Colon (tissue), 2 donors: ENCODE measurements around the gene POU6F2.
"Not testable (repeated sequence)": the region's sequence is repeated elsewhere in the genome, so short reads cannot be mapped to it uniquely, and the experiment has no call there.

Experiments
- FAIRE-seq: peaks from 2 replicates; lab custom pipeline; 2012; peaks lifted over from hg19 to GRCh38; lab: Jason Lieb, UNC
- donor health status: control.
- donor health status: control.

Gene POU6F2, protein sequence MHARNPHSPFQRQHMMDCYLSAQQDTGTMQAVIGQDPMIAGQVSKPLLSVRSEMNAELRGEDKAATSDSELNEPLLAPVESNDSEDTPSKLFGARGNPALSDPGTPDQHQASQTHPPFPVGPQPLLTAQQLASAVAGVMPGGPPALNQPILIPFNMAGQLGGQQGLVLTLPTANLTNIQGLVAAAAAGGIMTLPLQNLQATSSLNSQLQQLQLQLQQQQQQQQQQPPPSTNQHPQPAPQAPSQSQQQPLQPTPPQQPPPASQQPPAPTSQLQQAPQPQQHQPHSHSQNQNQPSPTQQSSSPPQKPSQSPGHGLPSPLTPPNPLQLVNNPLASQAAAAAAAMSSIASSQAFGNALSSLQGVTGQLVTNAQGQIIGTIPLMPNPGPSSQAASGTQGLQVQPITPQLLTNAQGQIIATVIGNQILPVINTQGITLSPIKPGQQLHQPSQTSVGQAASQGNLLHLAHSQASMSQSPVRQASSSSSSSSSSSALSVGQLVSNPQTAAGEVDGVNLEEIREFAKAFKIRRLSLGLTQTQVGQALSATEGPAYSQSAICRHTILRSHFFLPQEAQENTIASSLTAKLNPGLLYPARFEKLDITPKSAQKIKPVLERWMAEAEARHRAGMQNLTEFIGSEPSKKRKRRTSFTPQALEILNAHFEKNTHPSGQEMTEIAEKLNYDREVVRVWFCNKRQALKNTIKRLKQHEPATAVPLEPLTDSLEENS

DNA sequence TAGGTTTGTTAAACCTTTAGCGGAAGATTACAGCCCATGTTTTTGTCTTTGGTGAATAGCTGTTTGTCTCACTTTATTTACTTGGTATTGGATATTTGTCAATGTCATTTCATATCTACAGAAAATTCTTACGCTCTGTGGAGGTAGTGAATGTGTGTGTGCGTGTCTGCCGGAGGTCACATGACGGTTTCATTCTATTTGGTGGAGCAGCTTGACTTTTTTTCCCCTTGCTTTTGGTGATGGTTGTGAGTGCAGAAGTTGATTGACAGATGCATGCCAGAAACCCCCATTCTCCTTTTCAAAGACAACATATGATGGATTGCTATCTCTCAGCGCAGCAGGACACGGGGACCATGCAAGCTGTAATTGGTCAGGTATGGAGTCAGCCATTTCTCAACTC, at the start of gene POU6F2:
Gene POU6F2 (plus strand): TSS at position 225 of the 400 bp plus-strand sequence. CDS start 45 bp downstream, at position 270.
- FAIRE-seq: no peak

DNA sequence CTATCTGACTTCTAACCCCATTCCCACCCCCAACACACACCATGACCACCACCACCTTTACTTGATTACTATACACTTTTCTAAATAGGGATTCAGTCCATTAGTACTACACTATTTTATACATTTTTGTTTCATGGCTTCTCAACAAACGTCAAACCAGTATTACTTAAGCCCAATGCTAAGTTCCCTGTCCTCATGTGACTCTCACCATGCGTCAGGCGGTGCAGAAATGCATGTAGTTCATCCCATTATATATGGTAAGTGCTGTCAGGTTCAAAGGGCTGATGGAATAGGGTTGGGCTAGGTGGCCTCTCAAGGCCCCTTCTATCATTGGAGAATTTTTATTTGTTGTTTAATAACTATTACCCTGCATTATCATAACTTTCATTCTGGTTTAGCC, 49.2 kb upstream of the POU6F2 start:
- FAIRE-seq: no peak

DNA sequence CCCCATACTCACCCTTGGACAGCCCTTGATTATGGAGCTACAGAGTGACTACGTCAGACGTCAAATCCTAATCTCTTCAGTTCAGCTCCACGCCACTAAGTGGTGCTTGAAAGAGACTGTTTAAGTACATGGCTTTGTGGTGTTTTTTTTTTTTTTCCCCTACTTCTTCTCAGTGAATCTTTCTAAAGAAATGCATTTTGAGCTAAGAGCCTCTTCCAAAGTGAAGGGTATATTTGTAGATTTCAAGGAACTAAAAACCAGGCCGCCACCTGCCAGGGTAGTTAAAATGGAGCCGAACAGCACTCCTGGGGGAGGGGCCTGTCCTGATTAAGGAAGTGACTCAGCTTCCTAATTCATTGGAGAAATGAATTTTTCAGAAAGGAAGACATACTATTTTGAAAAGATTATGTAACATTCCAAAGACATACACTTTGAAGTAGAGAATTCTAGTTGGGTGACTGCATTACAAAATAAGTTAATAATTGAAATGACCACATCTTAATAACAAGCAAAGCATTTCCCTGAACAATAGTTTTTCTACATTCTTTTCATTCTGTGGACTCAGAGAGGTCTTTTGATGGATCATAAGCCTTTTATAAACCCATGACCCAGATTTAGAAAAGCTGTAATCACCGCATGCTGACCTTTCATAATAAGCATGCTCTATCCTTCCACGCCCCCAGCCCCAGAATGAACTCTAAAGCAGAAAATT, 48.1 kb upstream of the POU6F2 start:
- no peak for FAIRE-seq

DNA sequence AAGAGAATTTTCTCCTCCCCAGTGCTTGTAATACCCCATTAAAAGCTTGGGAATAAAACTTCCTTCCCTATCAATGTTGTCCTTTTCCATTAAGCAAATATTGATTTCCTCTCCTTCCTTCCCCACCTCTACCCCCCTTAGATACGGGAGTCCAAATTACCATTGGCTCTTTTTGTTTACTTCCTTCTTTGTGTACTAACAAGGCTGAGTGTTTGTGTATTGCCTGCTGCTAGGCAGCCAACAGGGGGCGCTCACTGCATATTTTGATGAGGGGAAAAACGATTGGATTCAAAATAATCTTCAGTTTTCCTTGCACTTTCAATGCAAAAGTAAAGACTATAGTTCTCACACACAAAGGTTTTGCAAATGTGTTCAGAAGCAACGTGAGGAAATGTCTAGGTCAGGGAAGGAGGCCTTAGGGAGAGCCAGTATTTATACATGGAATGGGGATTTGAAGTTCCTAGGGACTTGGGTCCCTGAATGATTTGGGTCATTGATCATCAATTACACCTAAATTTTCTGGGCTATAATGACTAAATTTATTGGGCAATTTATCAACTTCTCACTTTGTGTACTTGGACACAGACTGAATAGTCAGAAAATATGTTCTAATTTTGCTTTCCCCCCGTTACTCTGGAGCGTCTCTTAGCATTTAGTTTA, 45.1 kb upstream of the POU6F2 start:
- FAIRE-seq: no peak

DNA sequence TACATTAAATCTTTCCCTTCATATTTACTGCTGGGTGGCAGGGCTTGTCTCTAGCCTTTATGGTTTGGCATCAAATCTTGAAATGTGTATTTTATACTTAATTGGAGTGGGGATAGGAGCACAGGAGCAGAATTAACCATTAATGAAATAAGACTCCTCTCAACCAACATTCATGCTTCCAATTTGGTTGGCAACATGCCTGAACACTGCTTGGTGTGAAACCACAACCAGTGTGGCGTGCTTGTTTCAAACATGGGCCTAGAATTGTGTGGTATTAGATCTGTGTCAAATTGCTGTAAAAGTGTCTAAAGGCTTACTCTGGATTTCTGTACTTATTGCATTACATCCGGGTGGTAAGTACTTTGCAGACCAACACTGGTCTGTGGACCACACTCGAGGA, 43.7 kb upstream of the POU6F2 start:
- no peak for FAIRE-seq

DNA sequence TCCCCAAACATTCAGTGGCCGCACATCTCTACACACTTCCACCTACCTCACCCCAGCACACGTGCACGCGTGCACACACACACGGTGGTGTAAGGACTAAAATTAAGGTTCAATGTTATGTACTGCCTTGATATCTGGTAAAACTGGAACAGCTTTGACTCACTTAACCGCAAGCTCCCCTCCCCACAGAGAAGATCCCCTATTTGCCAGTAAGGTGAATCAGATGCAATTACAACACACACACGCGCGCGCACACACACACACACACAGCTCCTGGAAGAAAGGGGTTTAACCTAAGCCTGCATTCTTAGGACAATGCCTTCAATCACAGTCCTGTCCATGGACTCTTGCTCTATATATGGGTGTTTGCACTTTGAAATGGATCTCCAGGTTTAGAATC, 43.2 kb upstream of the POU6F2 start:
- no peak for FAIRE-seq

DNA sequence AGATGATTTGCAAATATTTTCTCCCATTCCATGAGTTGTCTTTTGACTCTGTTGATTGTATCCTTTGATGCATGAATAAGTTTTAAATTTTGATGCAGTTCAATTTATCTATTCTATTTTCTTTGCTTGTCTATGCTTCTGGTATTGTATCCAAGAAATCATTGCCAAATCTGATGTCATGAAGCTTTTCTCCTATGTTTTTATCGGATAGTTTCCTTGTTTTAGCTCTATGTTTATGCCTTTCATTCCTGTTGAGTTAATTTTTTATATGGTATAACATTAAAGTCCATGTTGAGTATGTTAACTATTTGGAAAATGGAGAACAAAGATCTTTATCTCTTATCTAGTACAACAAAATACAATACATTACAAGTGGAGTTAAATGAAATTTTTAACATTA, 41.1 kb upstream of the POU6F2 start:
- no peak for FAIRE-seq

DNA sequence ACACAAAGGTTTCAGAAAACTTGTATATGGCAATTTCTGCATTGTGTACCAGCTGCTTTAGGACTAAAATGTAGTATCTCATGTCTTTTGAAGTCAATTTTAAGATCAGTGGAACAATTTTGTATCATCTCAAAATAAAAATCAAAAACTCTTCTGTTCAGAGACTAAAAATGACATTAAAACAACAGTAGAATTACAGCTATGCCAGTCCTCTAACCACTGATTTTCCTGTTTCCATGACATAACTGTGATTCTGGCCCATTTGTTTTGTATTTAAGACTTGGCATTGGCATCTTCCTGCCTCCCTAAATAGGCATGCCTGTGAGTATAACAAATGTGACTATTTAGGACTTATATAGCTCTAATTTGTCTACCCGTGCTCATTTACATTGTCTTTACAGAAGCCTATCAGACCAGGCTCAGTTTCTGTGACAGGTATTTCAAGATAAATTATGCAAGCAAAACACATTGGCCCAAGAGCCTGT, 39.7 kb upstream of the POU6F2 start:
- FAIRE-seq: no peak

DNA sequence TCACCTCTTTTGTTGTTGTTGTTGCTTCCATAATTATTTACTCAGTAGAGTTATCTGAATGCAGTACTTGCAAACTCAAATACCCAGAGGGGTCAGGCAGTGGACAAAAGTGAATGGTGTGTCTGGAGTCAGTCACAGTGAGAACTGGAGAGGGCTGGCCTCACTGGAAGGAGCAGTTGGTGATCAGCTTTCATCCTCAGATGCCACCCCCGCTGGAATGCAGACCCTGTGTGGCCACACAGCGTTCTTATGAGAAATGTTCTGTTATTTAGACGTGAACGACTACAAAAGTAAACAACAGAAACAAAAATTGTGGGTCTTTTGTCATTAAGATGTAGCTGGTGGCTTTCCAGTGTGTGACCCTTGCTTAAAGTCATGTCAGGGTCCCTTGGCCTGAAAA, 39.1 kb upstream of the POU6F2 start:
- no peak for FAIRE-seq

DNA sequence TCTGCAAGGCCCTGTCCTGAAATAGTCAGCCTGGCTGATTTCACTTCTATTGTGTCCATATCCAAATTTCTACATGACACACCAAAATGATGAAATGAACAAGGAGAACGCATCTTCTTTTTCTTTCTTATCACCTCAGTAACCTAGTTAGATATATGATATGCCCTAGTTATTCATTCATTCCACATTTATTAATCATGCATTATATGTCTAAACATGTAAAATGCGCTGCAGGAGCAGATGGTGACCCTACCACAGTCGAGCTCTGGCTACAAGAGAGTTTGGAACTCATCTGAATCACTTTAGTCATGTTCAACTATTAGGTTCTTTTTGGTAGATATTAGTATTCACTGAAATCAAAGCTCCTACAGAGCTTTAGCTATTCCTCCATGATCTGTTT, 36.9 kb upstream of the POU6F2 start:
- no peak for FAIRE-seq

DNA sequence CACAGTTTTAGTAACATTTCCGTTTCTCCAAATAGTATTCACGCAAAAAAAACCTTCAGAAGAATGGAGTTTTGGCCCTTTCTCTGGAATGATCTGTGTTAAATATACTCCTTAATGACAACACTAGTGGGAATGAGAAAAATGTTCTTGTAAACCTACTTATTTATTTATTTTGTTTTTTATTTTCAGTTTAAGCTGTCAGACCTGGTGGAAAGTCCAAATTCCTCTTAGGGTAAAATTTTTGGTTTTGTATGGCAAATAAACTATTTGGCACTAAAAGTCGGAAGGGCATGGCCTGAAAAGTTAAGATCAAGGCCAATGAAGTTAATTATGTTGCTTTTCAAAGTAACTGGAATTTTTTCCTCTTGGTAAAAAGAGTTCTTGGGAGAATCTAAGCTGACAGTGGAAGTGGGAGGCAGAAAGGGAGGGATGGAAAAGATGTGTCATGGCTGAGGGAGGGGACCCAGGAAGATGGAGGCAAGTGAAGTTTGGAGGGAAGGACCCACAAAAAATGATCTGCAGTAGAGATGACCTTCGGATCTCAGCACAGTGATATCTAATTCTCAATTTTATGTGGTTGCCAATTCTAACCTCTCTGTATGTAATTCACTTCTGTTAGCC, 35.2 kb upstream of the POU6F2 start:
- FAIRE-seq: no peak

DNA sequence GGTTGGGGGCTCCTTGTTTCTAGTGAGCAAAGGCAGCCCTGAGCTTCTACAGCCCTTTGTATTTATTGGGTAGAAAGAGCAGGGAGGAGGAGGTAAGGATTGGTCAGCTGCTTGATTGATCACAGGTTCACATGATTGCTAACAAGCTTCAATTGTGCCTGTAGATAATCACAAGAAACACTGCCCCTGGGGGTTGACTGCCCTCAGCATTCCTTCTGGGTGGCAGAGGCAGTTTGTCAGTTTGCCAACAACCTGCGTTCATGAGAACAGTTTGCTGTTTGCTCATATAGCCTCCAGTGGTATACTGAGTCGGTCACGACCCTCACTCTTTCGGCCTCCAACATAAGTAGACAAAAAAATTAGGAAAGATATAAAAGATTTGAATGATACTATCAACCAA, 30.2 kb upstream of the POU6F2 start:
- not testable (repeated sequence) for FAIRE-seq

DNA sequence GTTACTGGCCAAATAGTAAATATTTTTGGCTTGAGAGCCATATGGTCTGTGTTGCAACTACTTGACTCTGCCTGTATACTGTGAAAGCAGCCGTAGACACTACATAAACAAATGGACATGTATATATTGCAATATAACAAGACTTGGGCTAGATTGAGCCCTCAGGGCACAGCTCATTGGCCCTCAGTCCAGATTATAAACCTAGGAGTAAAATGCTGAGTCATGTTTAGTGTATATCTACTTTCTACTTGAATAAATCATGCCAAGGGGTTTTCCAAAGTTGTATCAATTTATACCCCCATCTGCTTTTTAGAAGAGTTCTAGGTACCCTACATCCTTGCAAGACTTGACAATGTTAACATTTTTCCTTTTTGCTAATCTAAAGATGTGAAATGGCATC, 27.4 kb upstream of the POU6F2 start:
- FAIRE-seq: no peak

DNA sequence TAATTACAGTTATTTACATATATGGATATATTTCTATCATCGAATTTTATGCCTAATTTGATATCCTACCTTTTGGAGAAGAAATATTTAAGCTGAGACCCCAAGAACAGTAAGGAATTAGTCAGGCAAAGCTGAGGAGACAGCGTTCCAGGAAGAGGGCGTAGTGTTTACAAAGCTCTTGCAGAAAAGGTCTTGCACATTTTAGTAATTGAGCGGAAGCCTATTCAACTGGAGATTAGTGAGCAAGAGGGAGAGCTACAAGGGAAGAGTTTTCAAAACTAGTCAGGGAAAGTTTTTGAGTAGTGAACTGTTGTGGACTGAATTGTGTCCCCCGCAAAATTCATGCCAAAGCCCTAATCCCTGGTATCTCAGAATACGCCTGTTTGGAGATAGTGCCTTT, 26.5 kb upstream of the POU6F2 start:
- FAIRE-seq: no peak

DNA sequence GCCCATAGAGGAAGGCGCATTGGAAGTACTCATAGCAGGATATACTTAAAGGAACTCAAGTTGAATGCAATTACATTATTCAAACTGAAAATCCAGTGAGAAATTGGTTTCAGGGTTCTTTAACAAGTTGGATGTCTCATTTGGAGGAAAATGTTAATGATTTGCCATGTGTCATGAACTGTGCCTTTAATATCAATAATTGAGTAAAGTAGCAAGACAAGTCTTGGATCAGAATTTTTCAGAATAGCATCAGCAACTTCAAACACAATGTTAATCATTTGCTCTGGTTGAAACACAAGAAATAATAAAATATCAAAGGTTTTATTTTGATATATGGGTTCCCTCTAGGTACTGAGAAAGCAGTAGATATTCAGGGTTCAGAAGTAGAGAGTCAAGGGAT, 24.5 kb upstream of the POU6F2 start:
- FAIRE-seq: no peak

DNA sequence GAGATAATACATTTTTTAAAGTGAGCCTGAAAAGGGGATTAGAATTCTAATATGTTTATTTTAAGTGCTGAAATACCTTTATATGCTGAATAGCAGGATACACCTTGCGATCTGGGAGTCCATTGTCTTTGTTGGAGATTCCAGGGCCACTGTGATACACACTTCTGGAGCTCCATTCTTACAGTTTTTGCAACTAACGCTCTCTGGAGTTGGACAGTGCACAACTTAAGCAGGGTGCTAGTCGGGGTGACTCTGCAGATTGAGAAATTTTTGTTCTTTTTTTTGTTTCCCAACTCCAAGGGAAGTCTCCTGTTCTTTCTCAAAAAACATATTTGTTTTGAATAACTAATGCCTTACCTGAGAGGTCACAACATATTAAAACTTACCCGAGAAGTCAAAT, 23.7 kb upstream of the POU6F2 start:
- no peak for FAIRE-seq

DNA sequence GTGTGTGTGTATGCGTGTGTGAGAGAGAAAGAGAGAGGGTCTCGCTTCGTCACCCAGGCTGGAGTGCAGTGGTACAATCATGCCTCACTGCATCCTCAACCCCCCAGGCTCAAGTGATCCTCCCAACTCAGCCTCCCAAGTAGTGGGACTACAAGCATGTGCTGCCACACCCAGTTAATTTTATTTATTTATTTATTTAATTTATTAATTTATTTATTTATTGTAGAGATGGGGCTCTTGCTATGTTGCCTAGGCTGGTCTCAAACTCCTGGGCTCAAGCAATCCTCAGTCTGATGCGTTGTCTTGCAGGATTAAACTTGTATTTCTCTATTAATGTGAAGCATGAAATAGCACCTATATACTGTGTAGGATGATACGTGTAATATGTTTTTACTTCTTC, 21.8 kb upstream of the POU6F2 start:
- FAIRE-seq: no peak

DNA sequence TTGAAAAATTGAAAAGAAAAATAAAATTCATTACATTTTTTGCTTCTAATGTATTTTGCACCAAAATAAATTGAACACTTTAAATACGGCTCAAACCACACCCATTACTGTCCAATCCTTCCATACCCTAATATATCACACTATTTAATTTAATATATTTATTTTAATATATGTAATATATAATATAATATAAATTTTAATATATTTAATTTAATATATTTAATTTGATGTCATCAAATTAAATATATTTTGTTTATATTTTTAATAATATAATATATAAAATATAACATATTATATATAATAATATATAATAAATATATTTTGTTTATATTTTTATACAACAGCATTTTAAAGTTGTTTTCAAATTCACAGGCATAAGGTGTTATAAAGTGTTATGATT, 15.7 kb upstream of the POU6F2 start:
- peak; percentile 95 for FAIRE-seq

DNA sequence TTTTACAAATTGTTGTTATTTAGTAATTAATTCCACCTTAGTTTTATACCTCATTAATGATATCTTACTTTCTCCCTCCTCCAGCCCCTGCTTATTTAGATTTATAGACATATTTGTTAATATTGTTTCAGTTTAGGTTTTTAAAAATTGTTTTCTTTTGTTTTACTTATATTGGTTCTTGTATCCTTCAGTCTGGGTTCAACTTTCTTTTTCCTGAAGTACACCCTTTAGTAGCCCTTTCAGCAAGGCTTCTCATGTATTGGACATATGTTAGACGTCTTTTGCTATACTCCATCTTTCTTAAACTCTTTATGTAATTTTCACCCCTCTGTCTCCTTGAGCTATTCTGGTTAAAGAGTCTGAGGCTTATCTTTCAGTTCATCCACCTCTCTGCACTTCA, 12.8 kb upstream of the POU6F2 start:
- no peak for FAIRE-seq

DNA sequence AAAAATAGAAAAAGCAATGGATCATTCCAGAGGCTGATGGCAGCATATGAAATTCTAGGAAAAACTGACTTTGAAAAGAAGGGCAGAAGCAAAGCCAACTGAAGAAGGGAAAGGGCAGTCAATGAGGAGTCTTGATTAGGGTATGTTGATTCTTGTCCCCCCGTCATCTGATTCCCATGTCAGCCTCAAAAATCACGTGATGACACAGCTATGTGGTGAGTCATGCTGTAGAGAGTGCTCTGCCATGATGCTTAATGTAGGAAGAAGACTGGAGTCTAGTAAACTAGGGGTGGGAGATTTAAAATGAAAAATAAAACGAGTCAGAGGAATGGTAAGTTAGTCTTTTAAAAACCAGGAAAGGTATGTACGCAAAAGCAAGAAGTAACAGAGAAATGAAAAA, 3.9 kb upstream of the POU6F2 start:
- no peak for FAIRE-seq

DNA sequence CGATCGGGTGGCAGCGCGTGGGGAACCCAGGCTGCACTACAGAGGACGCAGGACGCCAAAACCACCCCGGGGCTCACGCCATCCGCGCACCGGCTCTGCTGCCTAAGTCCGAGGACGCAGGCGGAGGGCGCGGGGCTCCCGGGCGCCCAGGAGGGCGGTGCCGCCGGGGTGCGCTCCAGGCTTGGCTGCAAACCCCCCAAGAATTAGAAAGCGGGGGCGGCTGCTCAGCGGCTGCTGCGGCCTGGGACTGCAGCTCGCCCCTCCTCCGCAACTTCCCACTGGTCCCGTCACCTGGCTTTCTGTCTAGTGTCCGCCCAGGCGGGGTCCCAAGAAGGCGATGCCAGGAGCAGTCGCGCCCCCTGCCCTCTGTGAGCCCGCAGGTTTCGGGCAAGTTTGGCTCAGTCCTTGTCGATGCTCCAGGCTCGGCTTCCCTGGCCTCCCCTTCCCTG, 1.7 kb upstream of the POU6F2 start:
- no peak for FAIRE-seq

DNA sequence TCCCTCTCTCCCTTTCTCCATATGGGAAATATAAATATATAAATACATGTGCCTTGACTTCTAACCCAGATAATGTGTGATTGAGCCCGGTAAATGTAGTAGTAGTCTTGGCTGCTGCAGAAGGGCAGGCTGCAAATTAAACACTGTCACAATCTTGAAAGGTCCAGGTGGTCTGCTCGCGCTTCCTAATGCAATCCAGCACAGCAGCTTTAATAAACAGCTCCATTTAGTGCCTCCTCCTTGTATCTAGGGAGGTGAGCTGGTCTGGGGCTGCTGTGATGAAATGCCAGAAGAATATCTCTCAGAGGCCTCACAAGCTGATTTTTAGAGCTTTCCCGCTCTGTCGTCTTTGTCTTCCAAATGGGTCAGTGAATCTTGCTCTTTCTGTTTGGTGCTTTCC, 782 bp downstream of the POU6F2 start:
- no peak for FAIRE-seq
